Psoas muscle (tissue), 8 donors: ENCODE data around the gene SNX12. TPM values are rescaled to one million over a fixed set of nuclear protein-coding genes. Genes with fewer than 3 reads are reported as not detected.

Experiments used
- ATAC-seq, 4 donors: fragments of 200-7000 bp; cut with Tn5 transposase; one replicate each; pipeline ENCODE4 v1.9.1; 2020; ENCODE audit warnings: moderate library complexity in 3 of 4, mild to moderate bottlenecking in 2 of 4
- DNase-seq, 2 donors: peaks; one replicate each; pipeline ENCODE4 v3.0.0-alpha.2; 2020
- H3K27ac ChIP-seq: fragments of 200-600 bp; one replicate; pipeline ENCODE4 v1.8.0; 2022
- H3K27me3 ChIP-seq, 3 donors: fragments of 200-600 bp in 1 of 3; one replicate each; pipeline versions ENCODE4 v1.6.1 to v1.8.0; 2013 to 2022; ENCODE audit warnings: low read length in 2 of 3, mild to moderate bottlenecking in 2 of 3, moderate library complexity in 1 of 3; ENCODE audit not compliant: insufficient read depth in 3 of 3
- H3K36me3 ChIP-seq, 2 donors: fragments of 200-600 bp in 1 of 2; one replicate each; pipeline versions ENCODE4 v1.6.1 to v1.8.0; 2013 to 2022; ENCODE audit warnings: low read depth in 1 of 2, mild to moderate bottlenecking in 1 of 2, moderate library complexity in 1 of 2; ENCODE audit not compliant: insufficient read depth in 1 of 2
- H3K4me1 ChIP-seq: fragments of 200-600 bp; one replicate; pipeline ENCODE4 v1.8.0; 2022
- H3K4me3 ChIP-seq: fragments of 200-600 bp; one replicate; pipeline ENCODE4 v1.8.0; 2022; ENCODE audit warnings: mild to moderate bottlenecking
- H3K9me3 ChIP-seq: fragments of 200-600 bp; one replicate; pipeline ENCODE4 v1.8.0; 2022
- WGBS, 3 donors: extraction: QIAGEN DNeasy Blood & Tissue Kit; methylation state at CpG; one replicate each; pipeline versions ENCODE4 v1.1.6 to v1.1.7; 2013; 5-methylcytosine and 5-hydroxymethylcytosine counted together
- intact Hi-C, 2 donors: fragments of 100-400 bp; cut with DNase I; formaldehyde crosslinking; loops; one replicate each; pipeline versions ENCODE4 v1.11.0 to v1.14.2; 2022
- polyA plus RNA-seq, 3 donors: library from polyadenylated mRNA; stranded (reverse); fragments of 200-250 nt; gene quantifications; one replicate each; pipeline ENCODE4 v1.2.3, GENCODE V29; 2013
- total RNA-seq, 4 donors: library from RNA; stranded (reverse); fragmentation: NEBNext Ultra II Directional in 2 of 4; extraction: Animal tissue kit (Norgen Biotek cat#: 25700) in 2 of 4; gene quantifications; one replicate each; pipeline versions ENCODE4 v1.2.1 to v1.2.4, GENCODE V29; 2021 to 2023
- TF ChIP-seq, protein P1 (sequence below): fragments of 200-600 bp; IDR thresholded peaks from one replicate; pipeline ENCODE4 v1.8.0; 2022; ENCODE audit warnings: antibody characterized with exemption
- donor health status: healthy with polysubstance abuse.
- donor health status: DM: no; HTN: no; CAD: no; lungs with moderate emphysema.
- donor health status: Bipolar disorder and iron deficiency.
- donor health status: healthy.
- donor health status: DM: yes; HTN: yes; CAD: no.
- donor health status: DM: no; HTN: no; CAD: no.
- donor health status: DM: no; HTN: no; CAD: no.
- donor health status: DM: yes; HTN: yes; CAD: no.

SNX12 gene
- total and polyA plus RNA-seq, 7 donors, result 28.0 to 55.6 (median 37.1) TPM

DNA sequence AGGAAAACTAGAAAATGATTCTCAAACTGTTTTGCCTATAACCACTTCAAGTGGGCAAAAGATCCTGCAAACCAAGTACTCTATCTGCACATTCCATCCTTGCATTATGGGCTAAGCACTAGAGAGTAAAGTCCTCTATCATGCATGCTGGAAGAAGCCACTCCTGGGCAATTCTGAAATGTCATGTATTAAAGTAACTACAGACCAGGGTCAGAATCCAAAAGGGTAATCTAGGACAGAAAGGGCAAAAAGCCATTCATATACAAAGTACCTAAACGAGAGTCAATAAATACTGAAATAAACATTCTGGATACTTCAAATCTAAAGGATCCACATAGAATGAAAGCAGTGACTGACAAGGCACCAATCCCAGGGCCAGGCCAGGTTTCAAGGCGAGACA, 1.0 kb downstream of the SNX12 start:
- WGBS, 3 donors, result 5 to 40% (median 7%) methylated on average over 2 of the region's 2 CpGs
- intact Hi-C loops, result no loop called here
- DNase-seq, result no peak
- peaks cover 0 to 20% (median 0%) of the 10 kb centered on the region in 3 donors for H3K27me3 ChIP-seq
- no peak for ATAC-seq
- TF ChIP-seq, protein P1, sequence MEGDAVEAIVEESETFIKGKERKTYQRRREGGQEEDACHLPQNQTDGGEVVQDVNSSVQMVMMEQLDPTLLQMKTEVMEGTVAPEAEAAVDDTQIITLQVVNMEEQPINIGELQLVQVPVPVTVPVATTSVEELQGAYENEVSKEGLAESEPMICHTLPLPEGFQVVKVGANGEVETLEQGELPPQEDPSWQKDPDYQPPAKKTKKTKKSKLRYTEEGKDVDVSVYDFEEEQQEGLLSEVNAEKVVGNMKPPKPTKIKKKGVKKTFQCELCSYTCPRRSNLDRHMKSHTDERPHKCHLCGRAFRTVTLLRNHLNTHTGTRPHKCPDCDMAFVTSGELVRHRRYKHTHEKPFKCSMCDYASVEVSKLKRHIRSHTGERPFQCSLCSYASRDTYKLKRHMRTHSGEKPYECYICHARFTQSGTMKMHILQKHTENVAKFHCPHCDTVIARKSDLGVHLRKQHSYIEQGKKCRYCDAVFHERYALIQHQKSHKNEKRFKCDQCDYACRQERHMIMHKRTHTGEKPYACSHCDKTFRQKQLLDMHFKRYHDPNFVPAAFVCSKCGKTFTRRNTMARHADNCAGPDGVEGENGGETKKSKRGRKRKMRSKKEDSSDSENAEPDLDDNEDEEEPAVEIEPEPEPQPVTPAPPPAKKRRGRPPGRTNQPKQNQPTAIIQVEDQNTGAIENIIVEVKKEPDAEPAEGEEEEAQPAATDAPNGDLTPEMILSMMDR, result no peak
- no peaks in the 10 kb centered on the region for H3K9me3 ChIP-seq
- peaks cover 0 to 5% of the 10 kb centered on the region in 2 donors for H3K36me3 ChIP-seq
- H3K4me1 ChIP-seq, result no peaks in the 10 kb centered on the region
- H3K4me3 ChIP-seq, result peak overlapping the region; percentile 73
- peak overlapping the region; percentile 85 for H3K27ac ChIP-seq

DNA sequence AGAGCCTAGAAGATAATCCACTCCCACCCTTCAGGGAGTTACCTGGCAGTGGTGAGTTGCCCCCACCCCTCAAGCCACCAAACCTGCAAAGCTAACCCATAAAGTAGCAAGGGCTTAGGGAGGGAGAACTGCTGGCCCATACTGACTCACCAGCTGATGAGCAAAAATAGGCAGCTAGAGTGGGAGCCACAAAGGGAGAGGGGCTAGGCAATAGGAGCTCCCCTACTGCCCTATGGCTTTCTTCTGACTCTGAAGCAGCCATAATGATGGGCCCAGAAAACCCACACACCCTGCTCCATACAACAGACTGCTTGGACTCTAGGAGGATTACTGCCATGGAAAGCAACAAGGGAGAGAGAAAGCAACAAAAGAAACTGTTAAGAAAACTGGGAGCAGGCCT, 8.0 kb downstream of the SNX12 start:
- ATAC-seq, result no peak
- H3K27me3 ChIP-seq, result peaks cover 0 to 5% (median 0%) of the 10 kb centered on the region in 3 donors
- H3K9me3 ChIP-seq, result no peaks in the 10 kb centered on the region
- no peak overlapping the region for H3K27ac ChIP-seq
- no peak overlapping the region for H3K4me3 ChIP-seq
- H3K36me3 ChIP-seq, result peaks cover 0 to 41% of the 10 kb centered on the region in 2 donors
- intact Hi-C loops, result no loop called here
- no peak for DNase-seq
- no peaks in the 10 kb centered on the region for H3K4me1 ChIP-seq
- TF ChIP-seq, protein P1, result no peak

DNA sequence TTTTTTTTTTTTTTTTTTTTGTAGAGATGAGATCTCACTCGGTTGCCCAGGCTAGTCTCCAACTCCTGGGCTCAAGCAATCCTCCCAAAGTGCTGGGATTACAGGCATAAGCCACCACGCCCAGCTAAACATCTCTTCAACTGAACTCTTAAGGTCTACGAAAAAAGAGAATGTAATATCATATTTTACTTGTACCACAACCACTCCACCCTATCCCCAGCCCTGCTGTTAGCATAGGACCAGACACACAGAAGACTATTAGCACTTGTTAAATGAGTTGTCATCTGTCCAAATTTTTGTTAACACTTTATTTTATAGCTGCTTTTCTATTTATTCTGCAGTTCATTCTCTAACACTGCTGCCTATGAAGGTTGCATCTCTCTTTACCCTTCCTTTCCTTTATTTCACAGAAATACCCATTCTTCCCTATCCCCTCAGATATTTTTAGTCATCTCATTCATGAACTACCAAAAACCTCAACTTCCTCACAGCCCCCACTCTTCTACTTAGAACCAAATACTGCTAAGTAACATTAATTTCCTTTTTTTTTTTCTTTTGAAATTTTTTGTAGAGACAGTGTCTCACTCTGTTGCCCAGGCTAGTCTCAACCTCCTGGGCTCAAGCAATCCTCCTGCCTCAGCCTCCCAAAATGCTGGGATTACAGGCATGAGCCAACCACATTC, 10.1 kb downstream of the SNX12 start:
- peaks cover 0 to 41% of the 10 kb centered on the region in 2 donors for H3K36me3 ChIP-seq
- H3K4me3 ChIP-seq, result no peak overlapping the region
- ATAC-seq (no peak), DNase-seq (no peak)
- TF ChIP-seq, protein P1, result no peak
- no peaks in the 10 kb centered on the region for H3K4me1 ChIP-seq
- no peaks in the 10 kb centered on the region for H3K9me3 ChIP-seq
- intact Hi-C loops, result no loop called here
- peaks cover 0 to 3% (median 0%) of the 10 kb centered on the region in 3 donors for H3K27me3 ChIP-seq
- WGBS, 3 donors, result 64 to 98% (median 79%) methylated on average over 3 of the region's 3 CpGs
- no peak overlapping the region for H3K27ac ChIP-seq

DNA sequence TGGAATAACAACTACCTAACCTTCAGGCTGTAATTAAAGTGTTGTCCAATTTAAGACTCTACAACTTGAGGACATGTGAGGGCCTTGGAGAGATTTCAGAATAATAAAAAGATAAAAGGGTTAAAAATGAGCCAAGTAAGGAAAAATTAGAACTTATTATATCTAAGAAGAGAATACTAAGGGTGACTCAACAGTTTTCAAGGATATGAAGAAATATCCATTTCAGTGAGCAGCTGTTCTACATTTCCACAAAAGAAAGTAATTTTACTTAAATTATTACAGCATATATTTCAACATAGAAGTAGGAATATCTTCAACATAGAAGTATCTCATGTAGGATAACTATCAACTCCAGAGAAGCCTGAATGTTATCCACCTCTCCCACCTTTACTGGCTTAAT, 11.3 kb downstream of the SNX12 start:
- peaks cover 0 to 33% of the 10 kb centered on the region in 2 donors for H3K36me3 ChIP-seq
- H3K27me3 ChIP-seq, result no peaks in the 10 kb centered on the region
- ATAC-seq (no peak), DNase-seq (no peak)
- H3K4me3 ChIP-seq, result no peak overlapping the region
- TF ChIP-seq, protein P1, result no peak
- no peak overlapping the region for H3K27ac ChIP-seq
- no peaks in the 10 kb centered on the region for H3K4me1 ChIP-seq
- intact Hi-C loops, result no loop called here
- H3K9me3 ChIP-seq, result no peaks in the 10 kb centered on the region

DNA sequence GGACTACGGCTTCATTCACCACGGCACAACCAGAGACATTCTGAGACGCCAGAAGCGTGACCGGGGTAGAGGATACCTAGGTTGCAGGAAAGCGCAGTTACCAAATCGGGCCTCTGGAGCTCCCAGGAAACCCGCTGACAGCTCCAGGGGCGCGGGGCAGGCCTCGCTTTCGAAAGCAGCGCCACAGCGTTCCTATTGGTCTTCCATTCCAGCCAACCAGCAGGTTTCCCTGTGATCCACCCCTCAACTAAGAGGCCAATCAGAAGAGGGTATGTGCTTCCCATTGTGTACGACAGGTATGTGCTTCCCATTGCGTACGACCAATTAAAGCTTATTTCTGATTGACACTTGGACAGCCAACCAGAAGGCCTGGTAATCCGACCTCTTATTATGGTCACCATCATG, 14.9 kb downstream of the SNX12 start:
- Histone ChIP-seq H3K4me3 (no peak overlapping the region), H3K9me3 (no peaks in the 10 kb centered on the region), H3K27ac (no peak overlapping the region), H3K36me3 (no peaks in the 10 kb centered on the region), H3K27me3 (no peaks in the 10 kb centered on the region), H3K4me1 (no peaks in the 10 kb centered on the region)
- TF ChIP-seq, protein P1, result no peak
- DNase-seq, result no peak
- ATAC-seq, result no peak
- WGBS, 3 donors, result 43 to 65% (median 61%) methylated on average over 18 of the region's 18 CpGs
- intact Hi-C loops, result no loop called here
